GM12872 (cell line): ENCODE measurements around the gene RNF227.
A peak's percentile ranks its signal among the peaks of the same experiment; 100 is the strongest.

Experiments used
- CTCF ChIP-seq: IDR thresholded peaks from 3 replicates; pipeline ENCODE4 v1.5.1; 2011; ENCODE audit warnings: low read depth, mild to moderate bottlenecking, low read length, moderate library complexity; ENCODE audit not compliant: insufficient read depth

The RNF227 gene

GRCh38 chr17:7894866-7895265 lies 21.2 kb downstream of the RNF227 start:
- TF ChIP-seq CTCF = no peak

- TF ChIP-seq CTCF = no peak
Measured at GRCh38 chr17:7894226-7894625, 21.9 kb downstream of the RNF227 start.

GRCh38 chr17:7893187-7893880 lies 22.8 kb downstream of the RNF227 start:
- TF ChIP-seq CTCF = no peak

- TF ChIP-seq CTCF = peak; percentile 19; the same call in 1 of the 3 replicates
Measured at GRCh38 chr17:7889166-7889955, 26.7 kb downstream of the RNF227 start.

- no peak for TF ChIP-seq CTCF
Measured at GRCh38 chr17:7888184-7888920, 27.7 kb downstream of the RNF227 start, which contains the start of gene CHD3. Gene CHD3 (plus strand): TSS chr17:7888789. CDS start chr17:7889001, 212 bp downstream.

- TF ChIP-seq CTCF = no peak
Measured at GRCh38 chr17:7887482-7888183, 28.5 kb downstream of the RNF227 start.
